ENCODE results near the gene FBXO7.

Gene FBXO7

GRCh38 chr22:32490279-32490678 lies 15.7 kb downstream of the FBXO7 start:
- DNase-seq (ENCODE audit: low read depth): no peak

- DNase-seq (ENCODE audit: low read depth): no peak
Observed at GRCh38 chr22:32492111-32492510, 17.5 kb downstream of the FBXO7 start.

GRCh38 chr22:32493551-32493950 lies 18.9 kb downstream of the FBXO7 start:
- no peak for DNase-seq (ENCODE audit: low read depth)

GRCh38 chr22:32494971-32495370 lies 20.4 kb downstream of the FBXO7 start:
- no peak for DNase-seq (ENCODE audit: low read depth)

- no peak for DNase-seq (ENCODE audit: low read depth)
Observed at GRCh38 chr22:32499666-32500065, 25.1 kb downstream of the FBXO7 start.

- DNase-seq (ENCODE audit: low read depth): no peak
Observed at GRCh38 chr22:32501836-32502752, 27.5 kb downstream of the FBXO7 start.

GRCh38 chr22:32509045-32509444 lies 34.4 kb downstream of the FBXO7 start:
- DNase-seq (ENCODE audit: low read depth): no peak

GRCh38 chr22:32511274-32511673 lies 36.7 kb downstream of the FBXO7 start:
- no peak for DNase-seq (ENCODE audit: low read depth)

GRCh38 chr22:32511776-32512175 lies 37.2 kb downstream of the FBXO7 start:
- no peak for DNase-seq (ENCODE audit: low read depth)

- no peak for DNase-seq (ENCODE audit: low read depth)
Observed at GRCh38 chr22:32512267-32512982, 37.8 kb downstream of the FBXO7 start.

- no peak for DNase-seq (ENCODE audit: low read depth)
Observed at GRCh38 chr22:32515084-32515483, 40.5 kb downstream of the FBXO7 start.

- no peak for DNase-seq (ENCODE audit: low read depth)
Observed at GRCh38 chr22:32517488-32517887, 42.9 kb downstream of the FBXO7 start.

- no peak for DNase-seq (ENCODE audit: low read depth)
Observed at GRCh38 chr22:32517921-32518320, 43.3 kb downstream of the FBXO7 start.

GRCh38 chr22:32518381-32518780 lies 43.8 kb downstream of the FBXO7 start:
- DNase-seq (ENCODE audit: low read depth): no peak

- DNase-seq (ENCODE audit: low read depth): no peak
Observed at GRCh38 chr22:32518848-32519247, 44.2 kb downstream of the FBXO7 start.

- no peak for DNase-seq (ENCODE audit: low read depth)
Observed at GRCh38 chr22:32520612-32521011, 46.0 kb downstream of the FBXO7 start.

- no peak for DNase-seq (ENCODE audit: low read depth)
Observed at GRCh38 chr22:32522237-32522636, 47.6 kb downstream of the FBXO7 start.

- DNase-seq (ENCODE audit: low read depth): no peak
Observed at GRCh38 chr22:32527756-32528155, 53.1 kb downstream of the FBXO7 start.

GRCh38 chr22:32528316-32528715 lies 53.7 kb downstream of the FBXO7 start:
- DNase-seq (ENCODE audit: low read depth): no peak

GRCh38 chr22:32528984-32529982 lies 54.7 kb downstream of the FBXO7 start:
- peak; percentile 44 for DNase-seq (ENCODE audit: low read depth)

GRCh38 chr22:32531228-32531627 lies 56.6 kb downstream of the FBXO7 start:
- no peak for DNase-seq (ENCODE audit: low read depth)

Data from non-pigmented ciliary epithelial cell (primary cell).